ENCODE results near the gene CSGALNACT2. TPM values are rescaled to one million over a fixed set of nuclear protein-coding genes. Genes with fewer than 3 reads are reported as not detected.

The CSGALNACT2 gene
- total and polyA plus RNA-seq, 10 of the 15 experiments (the other 5 are each of a cell fraction or from before 2014, with no cell fraction given), result 2.5 to 12.6 (median 8.7) TPM

- H3K27me3 ChIP-seq (replicated peaks in 1 of 2; ENCODE audit: control insufficient read depth in 2 of 2, insufficient read depth in 2 of 2, low read length in 1 of 2), result no peaks in the 10 kb centered on the region
- ChIA-PET POLR2A (interaction anchor here (0.9 to 1.3 kb wide), 2 partner anchors 21 to 25 kb away, joined by 6 to 8 read pairs; no protein-coding TSS in a partner anchor), SMC1A (ENCODE audit: uncharacterized antibody, unreplicated experiment) (interaction anchor here (0.9 to 1.5 kb wide), 4 partner anchors 19 to 228 kb away, joined by 3 to 4 read pairs (median 3); no protein-coding TSS in a partner anchor), CTCF (interaction anchor here (0.8 to 2.2 kb wide), 8 partner anchors 10 to 287 kb away, joined by 3 to 17 read pairs (median 4); partner anchors contain the start of gene CSGALNACT2), RAD21 (ENCODE audit: unreplicated experiment) (interaction anchor here (1.4 to 2.5 kb wide), 6 partner anchors 9 to 39 kb away, joined by 4 to 9 read pairs (median 6); partner anchors contain the start of gene CSGALNACT2)
- H4K20me1 ChIP-seq (ENCODE audit: control insufficient read depth, insufficient read depth), result no peaks in the 10 kb centered on the region
- BruUV-seq (replicated peaks), result no TSS peak
- H3K27ac ChIP-seq (ENCODE audit: control insufficient read depth, insufficient read depth), result peak overlapping the region; percentile 50
- TF ChIP-seq RFX5 (IDR thresholded peaks at IDR 0.05; ENCODE audit: low read depth, low read length) (no peak), DPF2 (IDR thresholded peaks at IDR 0.05) (0 out of 2 replicates have a peak, but pooled peaks have one; percentile 6)
- no peak overlapping the region for H3K9ac ChIP-seq (ENCODE audit: control insufficient read depth, insufficient read depth, low read length)
- WGBS (ENCODE audit: insufficient coverage, insufficient replicate concordance, low lambda C conversion rate, missing lambda C conversion rate), result 63% methylated on average over 18 of the region's 19 CpGs
- peaks cover 14% of the 10 kb centered on the region for H3K4me1 ChIP-seq (ENCODE audit: control insufficient read depth, insufficient read depth, low read length)
- no peaks in the 10 kb centered on the region for H3K9me3 ChIP-seq (replicated peaks; ENCODE audit: control insufficient read depth, insufficient read depth, low read length)
- DNase-seq (ENCODE audit: low read depth, low spot score) (no peak), ATAC-seq (no peak; the same call in 1 of the 3 replicates), FAIRE-seq (no peak)
- in situ Hi-C loops (cut with MboI) (loop anchor here (25.0 kb wide), 2 partner anchors 108 to 933 kb away; no protein-coding TSS in a partner anchor), intact Hi-C loops (cut with micrococcal nuclease; ENCODE audit: unreplicated experiment) (no loop called here)
- no peaks in the 10 kb centered on the region for H3K36me3 ChIP-seq (ENCODE audit: control insufficient read depth in 2 of 2, insufficient read depth in 2 of 2, low read length in 1 of 2)
- H3K4me2 ChIP-seq (ENCODE audit: control insufficient read depth, insufficient read depth), result peak overlapping the region; percentile 38; the same call in 1 of the 2 replicates
- peak overlapping the region; percentile 28 for H2AFZ ChIP-seq (ENCODE audit: control insufficient read depth, low read depth, low read length)
- no peak overlapping the region for H3K4me3 ChIP-seq
- H3K79me2 ChIP-seq (ENCODE audit: control insufficient read depth, insufficient read depth, low read length), result no peaks in the 10 kb centered on the region
These were observed 17.9 kb upstream of the CSGALNACT2 start for GRCh38 chr10:43120116-43120928.

- in situ Hi-C loops (cut with MboI), result loop anchor here (25.0 kb wide), 2 partner anchors 109 to 934 kb away; no protein-coding TSS in a partner anchor
- peak; percentile 79 for FAIRE-seq
- H3K27ac ChIP-seq (ENCODE audit: control insufficient read depth, insufficient read depth), result peak overlapping the region; percentile 50; the same call in 1 of the 2 replicates
- no peak for TF ChIP-seq GABPA (IDR thresholded peaks at IDR 0.05; ENCODE audit: low read depth)
- no peak for TF ChIP-seq EGR1 (IDR thresholded peaks at IDR 0.05; ENCODE audit: borderline replicate concordance in 1 of 2, low read depth in 2 of 2, low read length in 2 of 2)
- no peak for TF ChIP-seq BCLAF1 (IDR thresholded peaks at IDR 0.05)
- no peak for TF ChIP-seq NR2C1 (IDR thresholded peaks at IDR 0.05)
- TF ChIP-seq ATF7 (IDR thresholded peaks at IDR 0.05; ENCODE audit: low read depth), result 0 out of 2 replicates have a peak, but pooled peaks have one; percentile 14
These were observed 17.3 kb upstream of the CSGALNACT2 start for GRCh38 chr10:43120929-43121314.

More at GRCh38 chr10:43120929-43121314, 17.3 kb upstream of the CSGALNACT2 start:
- Histone ChIP-seq H3K4me2 (ENCODE audit: control insufficient read depth, insufficient read depth) (peak overlapping the region; percentile 38; the same call in 1 of the 2 replicates), H3K9ac (ENCODE audit: control insufficient read depth, insufficient read depth, low read length) (no peak overlapping the region; the same call in 1 of the 2 replicates), H2AFZ (ENCODE audit: control insufficient read depth, low read depth, low read length) (peak overlapping the region; percentile 28; the same call in 1 of the 2 replicates), H3K27me3 (replicated peaks in 1 of 2; ENCODE audit: control insufficient read depth in 2 of 2, insufficient read depth in 2 of 2, low read length in 1 of 2) (no peaks in the 10 kb centered on the region), H3K4me1 (ENCODE audit: control insufficient read depth, insufficient read depth, low read length) (peaks cover 14% of the 10 kb centered on the region), H3K9me3 (replicated peaks; ENCODE audit: control insufficient read depth, insufficient read depth, low read length) (no peaks in the 10 kb centered on the region), H3K4me3 (no peak overlapping the region), H3K79me2 (ENCODE audit: control insufficient read depth, insufficient read depth, low read length) (no peaks in the 10 kb centered on the region), H4K20me1 (ENCODE audit: control insufficient read depth, insufficient read depth) (no peaks in the 10 kb centered on the region), H3K36me3 (ENCODE audit: control insufficient read depth in 2 of 2, insufficient read depth in 2 of 2, low read length in 1 of 2) (no peaks in the 10 kb centered on the region)
- CTCF ChIA-PET, result interaction anchor here (0.7 to 2.2 kb wide), 9 partner anchors 8 to 287 kb away, joined by 3 to 17 read pairs (median 3); partner anchors contain the start of gene CSGALNACT2
- intact Hi-C loops (cut with micrococcal nuclease; ENCODE audit: unreplicated experiment), result no loop called here
- DNase-seq (ENCODE audit: low read depth, low spot score), result peak; percentile 56
- no TSS peak for BruUV-seq (replicated peaks)
- peak; percentile 97 for ATAC-seq
- POLR2A ChIA-PET, result interaction anchor here (0.9 to 1.3 kb wide), 3 partner anchors 20 to 31 kb away, joined by 3 to 8 read pairs (median 6); no protein-coding TSS in a partner anchor
- RAD21 ChIA-PET (ENCODE audit: unreplicated experiment), result interaction anchor here (1.4 to 2.5 kb wide), 6 partner anchors 8 to 39 kb away, joined by 4 to 9 read pairs (median 6); partner anchors contain the start of gene CSGALNACT2
- SMC1A ChIA-PET (ENCODE audit: uncharacterized antibody, unreplicated experiment), result interaction anchor here (0.9 to 1.5 kb wide), 4 partner anchors 18 to 228 kb away, joined by 3 to 4 read pairs (median 3); no protein-coding TSS in a partner anchor
- 3% methylated on average over 3 of the region's 3 CpGs for WGBS (ENCODE audit: insufficient coverage, insufficient replicate concordance, low lambda C conversion rate, missing lambda C conversion rate)
